Heart right ventricle (tissue), 16 donors: ENCODE results near the gene TEX22. TPM values are rescaled to one million over a fixed set of nuclear protein-coding genes. Genes with fewer than 3 reads are reported as not detected.

ENCODE experiments used
- ATAC-seq, 8 donors: fragments of 200-7000 bp; cut with Tn5 transposase; one replicate each; pipeline ENCODE4 v1.9.1; 2020; ENCODE audit warnings: mild to moderate bottlenecking in 8 of 8, moderate library complexity in 8 of 8, moderate number of reproducible peaks in 1 of 8
- DNase-seq, 2 donors: peaks; one replicate each; pipeline ENCODE4 v3.0.0-alpha.2; 2020
- H3K27ac ChIP-seq, 10 donors: fragments of 200-600 bp; sonication (generic) in 2 of 10; one replicate each; pipeline versions ENCODE4 v1.5.0 to v1.8.0; 2020 to 2022; ENCODE audit warnings: mild to moderate bottlenecking in 3 of 10
- H3K27me3 ChIP-seq, 7 donors: fragments of 200-600 bp; one replicate each; pipeline ENCODE4 v1.8.0; 2021 to 2022; ENCODE audit warnings: mild to moderate bottlenecking in 2 of 7
- H3K36me3 ChIP-seq, 9 donors: fragments of 200-600 bp; sonication (generic) in 1 of 9; one replicate each; pipeline versions ENCODE4 v1.5.0 to v1.8.0; 2020 to 2022; ENCODE audit warnings: mild to moderate bottlenecking in 2 of 9
- H3K4me1 ChIP-seq, 9 donors: fragments of 200-600 bp; sonication (generic) in 1 of 9; one replicate each; pipeline versions ENCODE4 v1.5.0 to v1.8.0; 2020 to 2022; ENCODE audit warnings: mild to moderate bottlenecking in 4 of 9
- H3K4me3 ChIP-seq, 10 donors: fragments of 200-600 bp; sonication (generic) in 2 of 10; one replicate each; pipeline versions ENCODE4 v1.5.0 to v1.8.0; 2020 to 2022; ENCODE audit warnings: mild to moderate bottlenecking in 7 of 10, moderate library complexity in 2 of 10
- H3K9me3 ChIP-seq, 11 donors: fragments of 200-600 bp in 10 of 11; sonication (generic) in 2 of 11; one replicate each; pipeline versions ENCODE4 v1.5.0 to v1.8.0; 2013 to 2022; ENCODE audit warnings: mild to moderate bottlenecking in 2 of 11, control low read depth in 1 of 11, moderate library complexity in 1 of 11
- CTCF ChIP-seq, 9 donors: fragments of 200-600 bp; sonication (generic) in 2 of 9; IDR thresholded peaks; one replicate each; pipeline versions ENCODE4 v1.5.0 to v1.8.0; 2021 to 2022; ENCODE audit warnings: antibody characterized with exemption in 9 of 9, mild to moderate bottlenecking in 5 of 9, moderate library complexity in 1 of 9
- WGBS, 2 donors: extraction: QIAGEN DNeasy Blood & Tissue Kit; methylation state at CpG; one replicate each; pipeline ENCODE4 v1.1.7; 2013; ENCODE audit warnings: inconsistent platforms in 1 of 2; 5-methylcytosine and 5-hydroxymethylcytosine counted together
- intact Hi-C, 10 donors: fragments of 100-400 bp; cut with DNase I; formaldehyde crosslinking; loops; one replicate each; pipeline versions ENCODE4 v1.11.1 to v1.14.2; 2022
- polyA plus RNA-seq, 2 donors: library from polyadenylated mRNA; stranded (reverse); fragments of 200-250 nt; gene quantifications; one replicate each; pipeline ENCODE4 v1.2.3, GENCODE V29; 2013
- total RNA-seq, 10 donors: library from RNA; stranded (reverse); fragmentation: NEBNext Ultra II Directional in 3 of 10; extraction: Animal tissue kit (Norgen Biotek cat#: 25700) in 3 of 10; gene quantifications; one replicate each; pipeline versions ENCODE4 v1.2.1 to v1.2.4, GENCODE V29; 2021 to 2023
- donor health status: Arrhythmogenic right ventricular cardiomyopathy.
- donor health status: ischemic (EF 13 %, LVEDD 7.1; RV severe dilation, severe dysfunction).
- donor health status: healthy with polysubstance abuse.
- donor health status: DM: no; HTN: yes; CAD: no.
- donor health status: DM: no; HTN: no; CAD: no.
- donor health status: ischemic (EF 25% LVEDD 6.9; RV normal size, moderate dysfunction).
- donor health status: ischemic (EF 25% LVEDD 5.7; RV mildly dilated, moderate dysfunction).
- donor health status: healthy.
- donor health status: DM: yes; HTN: yes; CAD: no.
- donor health status: Ischemic cardiomyopathy.
- donor health status: ischemic (EF 35%, LVEDD 5.7; RV mildly dilated, moderate dysfunction).
- donor health status: nonischemic (EF 11% LVEDD 7.7; RV severe dilation, severe dysfunction).
- donor health status: DM: yes; HTN: yes; CAD: no.
- donor health status: PGD.
- donor health status: ischemic (EF 29% LVEDD 5.4; RV normal size, mild dysfunction).
- donor health status: nonischemic (EF 23%, LVEDD 6.1; RV moderate dilation, normal function).

Gene TEX22
- total and polyA plus RNA-seq, 12 donors, result 0.07 to 2.0 (median 0.66) TPM; not detected in 2

GRCh38 chr14:105439710-105440553 lies 41.6 kb downstream of the TEX22 start:
- Histone ChIP-seq H3K4me1 (peaks cover 0 to 5% (median 0%) of the 10 kb centered on the region in 9 donors), H3K27me3 (no peaks in the 10 kb centered on the region), H3K9me3 (peaks cover 0 to 9% (median 0%) of the 10 kb centered on the region in 11 donors), H3K36me3 (peaks cover 0 to 46% (median 0%) of the 10 kb centered on the region in 9 donors), H3K4me3 (no peak overlapping the region), H3K27ac (no peak overlapping the region)
- TF ChIP-seq CTCF (IDR thresholded peaks at IDR 0.05), result peak in 1 of 9 donors; percentile 5
- 90% methylated on average over 31 to 33 of the region's 33 CpGs for WGBS, 2 donors
- peak in 1 of 2 donors; percentile 21 for DNase-seq
- peak in 4 of 8 donors; percentile 22 to 39 (median 26) for ATAC-seq
- intact Hi-C loops, result loop anchor here in 6 of 10 donors (5.0 to 10.0 kb wide), 4 partner anchors 58 to 313 kb away; partner anchors contain the start of gene TMEM121 (in 2 of the 6)

GRCh38 chr14:105440554-105440900 lies 42.2 kb downstream of the TEX22 start:
- intact Hi-C loops, result loop anchor here in 5 of 10 donors (5.0 to 10.0 kb wide), 3 partner anchors 58 to 84 kb away; partner anchors contain the start of gene TMEM121 (in 2 of the 5)
- DNase-seq (no peak), ATAC-seq (peak in 1 of 8 donors; percentile 19)
- Histone ChIP-seq H3K4me3 (no peak overlapping the region), H3K9me3 (peaks cover 0 to 6% (median 0%) of the 10 kb centered on the region in 11 donors), H3K4me1 (peaks cover 0 to 5% (median 0%) of the 10 kb centered on the region in 9 donors), H3K27ac (no peak overlapping the region), H3K27me3 (no peaks in the 10 kb centered on the region), H3K36me3 (peaks cover 0 to 46% (median 0%) of the 10 kb centered on the region in 9 donors)
- no peak for TF ChIP-seq CTCF (IDR thresholded peaks at IDR 0.05)
- 95 to 97% methylated on average over 15 of the region's 15 CpGs for WGBS, 2 donors

- H3K27me3 ChIP-seq, result no peaks in the 10 kb centered on the region
- H3K36me3 ChIP-seq, result peaks cover 0 to 50% (median 0%) of the 10 kb centered on the region in 9 donors
- H3K4me1 ChIP-seq, result peaks cover 0 to 4% (median 0%) of the 10 kb centered on the region in 9 donors
- H3K27ac ChIP-seq, result no peak overlapping the region
- peaks cover 0 to under 1% (median 0%) of the 10 kb centered on the region in 11 donors for H3K9me3 ChIP-seq
- WGBS, 2 donors, result 92 to 98% methylated on average over 8 to 9 of the region's 9 CpGs
- DNase-seq (no peak), ATAC-seq (no peak)
- TF ChIP-seq CTCF (IDR thresholded peaks at IDR 0.05), result no peak
- intact Hi-C loops, result loop anchor here in 5 of 10 donors (5.0 to 10.0 kb wide), 3 partner anchors 59 to 84 kb away; partner anchors contain the start of gene TMEM121 (in 2 of the 5)
- no peak overlapping the region for H3K4me3 ChIP-seq
These were observed 42.7 kb downstream of the TEX22 start for GRCh38 chr14:105440992-105441391.

GRCh38 chr14:105442125-105442524 lies 43.8 kb downstream of the TEX22 start:
- intact Hi-C loops, result loop anchor here in 5 of 10 donors (5.0 to 10.0 kb wide), 3 partner anchors 60 to 83 kb away; partner anchors contain the start of gene TMEM121 (in 2 of the 5)
- no peaks in the 10 kb centered on the region for H3K9me3 ChIP-seq
- TF ChIP-seq CTCF (IDR thresholded peaks at IDR 0.05), result no peak
- no peaks in the 10 kb centered on the region for H3K4me1 ChIP-seq
- no peak overlapping the region for H3K4me3 ChIP-seq
- DNase-seq (no peak), ATAC-seq (no peak)
- H3K36me3 ChIP-seq, result peaks cover 0 to 58% (median 0%) of the 10 kb centered on the region in 9 donors
- WGBS, 2 donors, result 76 to 81% methylated on average over 17 of the region's 17 CpGs
- no peak overlapping the region for H3K27ac ChIP-seq
- H3K27me3 ChIP-seq, result no peaks in the 10 kb centered on the region
